ENCODE results near the gene NKD1. TPM values are rescaled to one million over a fixed set of nuclear protein-coding genes. Genes with fewer than 3 reads are reported as not detected.

Gene NKD1
- total and polyA plus RNA-seq, 2 of the 8 experiments (the other 6 are each of a cell fraction or from before 2014, with no cell fraction given): 0.70 to 4.5 TPM

GRCh38 chr16:50522324-50522723 lies 25.9 kb upstream of the NKD1 start:
- no peak for FAIRE-seq
- H3K23me2 ChIP-seq (ENCODE audit: low read depth, low read length): no peaks in the 10 kb centered on the region
- H3K4me2 ChIP-seq (ENCODE audit: insufficient read depth in 1 of 2, low read depth in 2 of 2, low read length in 2 of 2): no peak overlapping the region
- no peak overlapping the region for H2BK15ac ChIP-seq (ENCODE audit: low read length)
- H2BK5ac ChIP-seq (ENCODE audit: low read depth, low read length): no peak overlapping the region
- H3K4me3 ChIP-seq (ENCODE audit: extremely low read depth in 1 of 4, insufficient read depth in 2 of 4, low read depth in 3 of 4, low read length in 4 of 4): no peak overlapping the region
- no peaks in the 10 kb centered on the region for H3K27me3 ChIP-seq (replicated peaks in 1 of 4; ENCODE audit: control insufficient read depth in 3 of 4, extremely low read depth in 1 of 4, insufficient read depth in 3 of 4, low read length in 3 of 4)
- H2AFZ ChIP-seq (ENCODE audit: low read length): no peak overlapping the region
- no peak overlapping the region for H3K23ac ChIP-seq (ENCODE audit: insufficient read length)
- no peak overlapping the region for H3K4ac ChIP-seq (replicated peaks; ENCODE audit: insufficient read length, low read depth, low read length)
- no peak overlapping the region for H4K8ac ChIP-seq (ENCODE audit: extremely low read depth, insufficient read depth, low read length)
- H3K18ac ChIP-seq (ENCODE audit: extremely low read depth, low read length): no peak overlapping the region
- H2BK120ac ChIP-seq (replicated peaks; ENCODE audit: low read depth, low read length): no peak overlapping the region
- no peak overlapping the region for H4K5ac ChIP-seq (ENCODE audit: insufficient read length, low read depth, low read length)
- peaks cover 0 to 5% of the 10 kb centered on the region in 2 experiments; a peak in 1 of 4 replicates for H3K9me3 ChIP-seq (ENCODE audit: insufficient read depth in 2 of 2, low read depth in 1 of 2, low read length in 1 of 2)
- H3K56ac ChIP-seq (replicated peaks; ENCODE audit: insufficient read length, low read depth, low read length): no peak overlapping the region
- CTCF ChIA-PET (ENCODE audit: partially characterized antibody): interaction anchor here (0.9 to 1.8 kb wide), 4 partner anchors 9 to 195 kb away, joined by 3 to 6 read pairs (median 3); no protein-coding TSS in a partner anchor
- H3K79me2 ChIP-seq (ENCODE audit: control insufficient read depth in 1 of 2, insufficient read depth in 2 of 2, low read length in 2 of 2): no peaks in the 10 kb centered on the region
- no peaks in the 10 kb centered on the region for H3K79me1 ChIP-seq (ENCODE audit: low read depth, low read length)
- no peaks in the 10 kb centered on the region for H3K36me3 ChIP-seq (ENCODE audit: control insufficient read depth in 2 of 4, insufficient read depth in 4 of 4, low read length in 3 of 4)
- H3K27ac ChIP-seq (ENCODE audit: low read depth, low read length): no peak overlapping the region
- no peak for DNase-seq (ENCODE audit: low read depth in 1 of 2, low spot score in 2 of 2)
- no peak overlapping the region for H3K9ac ChIP-seq (replicated peaks in 1 of 4; ENCODE audit: extremely low read depth in 1 of 4, low read depth in 3 of 4, low read length in 3 of 4)
- H4K20me1 ChIP-seq (replicated peaks in 1 of 2; ENCODE audit: control insufficient read depth in 1 of 2, insufficient read depth in 2 of 2, low read length in 2 of 2): no peaks in the 10 kb centered on the region
- no peak overlapping the region for H2BK20ac ChIP-seq (ENCODE audit: low read length)
- H4K91ac ChIP-seq (replicated peaks; ENCODE audit: insufficient read length, low read length): no peak overlapping the region
- no peak overlapping the region for H3K14ac ChIP-seq (ENCODE audit: insufficient read length)
- 90% methylated on average over 5 of the region's 5 CpGs; no CpG with 5 or more reads in 1 of the 2 experiments for WGBS, 2 experiments (ENCODE audit: extremely low coverage in 1 of 2, insufficient coverage in 1 of 2, insufficient read length in 1 of 2, insufficient replicate concordance in 2 of 2, low coverage in 1 of 2, low lambda C conversion rate in 2 of 2, missing lambda C conversion rate in 1 of 2)
- POLR2A ChIA-PET (ENCODE audit: partially characterized antibody): no interaction called here
- no peak overlapping the region for H2AK5ac ChIP-seq (ENCODE audit: low read depth, low read length)
- TF ChIP-seq POU5F1 (IDR thresholded peaks at IDR 0.05; ENCODE audit: low read depth, low read length): no peak
- no peak for TF ChIP-seq CEBPB (IDR thresholded peaks at IDR 0.05; ENCODE audit: low read depth, low read length)
- no peak for TF ChIP-seq ASH2L (IDR thresholded peaks at IDR 0.05; ENCODE audit: low read length)
- TF ChIP-seq RAD21 (IDR thresholded peaks at IDR 0.05 in 1 of 2, conservative IDR thresholded peaks at IDR 0.05 in 1 of 2; ENCODE audit: low read depth in 2 of 2, low read length in 2 of 2): no peak
- no peak for TF ChIP-seq RXRA (IDR thresholded peaks at IDR 0.05; ENCODE audit: insufficient read depth, low read depth, low read length)
- no peak for TF ChIP-seq RBBP5 (IDR thresholded peaks at IDR 0.05; ENCODE audit: borderline replicate concordance, low read depth, low read length)
- no peak for TF ChIP-seq KDM4A (IDR thresholded peaks at IDR 0.05; ENCODE audit: low read depth, low read length, severe bottlenecking)
- no peak for TF ChIP-seq CHD2 (IDR thresholded peaks at IDR 0.05; ENCODE audit: low read length)
- TF ChIP-seq GABPA (IDR thresholded peaks at IDR 0.05; ENCODE audit: borderline replicate concordance, insufficient read depth, low read length): no peak
- H3K4me1 ChIP-seq (replicated peaks in 1 of 4; ENCODE audit: control insufficient read depth in 3 of 4, insufficient read depth in 4 of 4, low read length in 3 of 4): peaks cover 0 to 2% (median 0%) of the 10 kb centered on the region in 4 experiments; a peak in 1 of 7 replicates
- no peak overlapping the region for H2BK12ac ChIP-seq (ENCODE audit: low read depth, low read length)

Data from H1 (cell line).